Astrocyte of the cerebellum (primary cell): ENCODE measurements around the gene WIPI1.

Experiments
- DNase-seq: peaks from one replicate; pipeline ENCODE4 v3.0.0-alpha.2; 2011; ENCODE audit warnings: low read depth
- H3K4me3 ChIP-seq: 2 replicates; pipeline ENCODE4 v1.5.1; 2011; ENCODE audit warnings: mild to moderate bottlenecking, low read depth, low read length, moderate library complexity
- in situ Hi-C: cut with HindIII; loops from 2 replicates; pipeline ENCODE4 v1.10.0; 2017; ENCODE audit warnings: low sequenced_read_pairs
- TF ChIP-seq, protein P1 (sequence below): IDR thresholded peaks from 2 replicates; pipeline ENCODE4 v1.5.1; 2012; ENCODE audit warnings: low read length, low read depth, moderate library complexity, mild to moderate bottlenecking; ENCODE audit errors: missing control alignments

WIPI1 gene

DNA sequence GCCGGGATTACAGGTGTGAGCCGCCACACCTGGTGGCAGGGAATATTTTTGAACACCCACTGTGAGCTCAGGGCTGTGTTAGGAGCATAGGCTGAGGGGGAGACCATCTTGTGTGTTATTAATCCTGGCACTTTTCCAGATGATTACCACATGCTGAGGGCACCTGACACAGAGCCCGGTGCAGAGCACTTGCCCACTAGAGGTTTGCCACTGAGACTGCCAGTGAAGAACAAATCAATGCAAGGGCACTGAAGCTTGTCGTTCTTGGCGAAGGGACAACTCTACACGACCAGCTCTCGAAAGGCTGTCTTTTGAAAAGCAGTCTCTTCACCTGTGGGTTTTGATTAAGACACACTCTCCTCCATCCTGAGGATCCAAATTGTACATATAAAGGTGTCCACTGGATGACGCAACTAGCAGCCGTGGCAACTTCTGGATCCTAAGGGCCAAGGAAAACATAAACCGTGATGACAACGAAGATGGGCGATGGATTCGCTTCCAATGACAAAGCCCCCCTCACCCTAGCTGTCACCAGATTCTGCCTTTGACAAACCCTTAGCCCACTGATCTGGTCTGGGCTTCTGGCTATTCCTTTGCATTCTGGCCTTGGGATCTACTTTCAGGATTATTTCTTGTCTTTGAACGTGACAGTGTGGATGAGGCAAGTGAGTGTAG is 28.7 kb downstream of the WIPI1 start:
- TF ChIP-seq, protein P1, sequence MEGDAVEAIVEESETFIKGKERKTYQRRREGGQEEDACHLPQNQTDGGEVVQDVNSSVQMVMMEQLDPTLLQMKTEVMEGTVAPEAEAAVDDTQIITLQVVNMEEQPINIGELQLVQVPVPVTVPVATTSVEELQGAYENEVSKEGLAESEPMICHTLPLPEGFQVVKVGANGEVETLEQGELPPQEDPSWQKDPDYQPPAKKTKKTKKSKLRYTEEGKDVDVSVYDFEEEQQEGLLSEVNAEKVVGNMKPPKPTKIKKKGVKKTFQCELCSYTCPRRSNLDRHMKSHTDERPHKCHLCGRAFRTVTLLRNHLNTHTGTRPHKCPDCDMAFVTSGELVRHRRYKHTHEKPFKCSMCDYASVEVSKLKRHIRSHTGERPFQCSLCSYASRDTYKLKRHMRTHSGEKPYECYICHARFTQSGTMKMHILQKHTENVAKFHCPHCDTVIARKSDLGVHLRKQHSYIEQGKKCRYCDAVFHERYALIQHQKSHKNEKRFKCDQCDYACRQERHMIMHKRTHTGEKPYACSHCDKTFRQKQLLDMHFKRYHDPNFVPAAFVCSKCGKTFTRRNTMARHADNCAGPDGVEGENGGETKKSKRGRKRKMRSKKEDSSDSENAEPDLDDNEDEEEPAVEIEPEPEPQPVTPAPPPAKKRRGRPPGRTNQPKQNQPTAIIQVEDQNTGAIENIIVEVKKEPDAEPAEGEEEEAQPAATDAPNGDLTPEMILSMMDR = no peak
- DNase-seq = no peak
- in situ Hi-C loops = loop anchor here (25.0 kb wide), 1 partner anchor 166 kb away; no protein-coding TSS in a partner anchor
- no peak overlapping the region for H3K4me3 ChIP-seq

DNA sequence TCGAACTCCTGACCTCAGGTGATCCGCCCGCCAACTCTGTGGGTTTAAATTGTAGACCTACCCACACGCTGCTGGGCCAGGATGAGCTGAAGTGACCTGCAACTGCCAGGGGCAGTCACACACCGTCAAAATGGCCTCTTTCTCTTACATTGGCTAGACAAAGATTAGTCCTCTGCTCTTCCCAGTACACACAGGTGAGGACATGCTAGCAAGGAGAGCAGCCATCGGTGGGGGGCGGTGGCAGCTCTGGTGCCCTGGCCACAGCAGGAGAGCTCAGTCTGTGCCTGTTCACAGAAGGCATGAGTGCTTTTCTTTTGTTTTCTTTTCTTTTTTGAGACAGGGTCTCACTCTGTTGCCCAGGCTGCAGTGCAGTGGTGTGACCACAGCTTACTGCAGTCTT is 29.7 kb downstream of the WIPI1 start:
- TF ChIP-seq, protein P1 = no peak
- in situ Hi-C loops = loop anchor here (25.0 kb wide), 1 partner anchor 165 kb away; no protein-coding TSS in a partner anchor

DNA sequence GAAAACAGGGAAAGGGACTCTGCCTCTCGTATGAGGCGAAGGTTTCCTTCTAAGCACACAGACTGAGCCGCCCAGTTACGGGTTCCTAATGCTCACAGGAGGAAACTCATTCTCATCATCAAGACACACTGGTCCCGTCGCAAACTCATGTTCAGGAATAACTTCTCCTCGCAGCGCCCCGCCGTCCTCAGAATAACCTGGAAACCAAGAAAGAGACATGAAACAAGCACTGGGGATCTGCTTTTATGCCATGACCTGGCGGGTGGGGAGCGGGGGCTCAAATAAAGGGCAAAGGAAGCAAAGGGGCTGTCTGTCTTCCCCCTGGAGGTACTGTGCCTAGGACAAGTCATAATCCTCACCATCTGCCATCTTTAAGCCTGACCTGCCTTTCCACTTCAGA is 31.3 kb downstream of the WIPI1 start:
- DNase-seq = no peak
- in situ Hi-C loops = loop anchor here (25.0 kb wide), 1 partner anchor 164 kb away; no protein-coding TSS in a partner anchor
- no peak overlapping the region for H3K4me3 ChIP-seq
- TF ChIP-seq, protein P1 = no peak

More for the DNA sequence above, 29.7 kb downstream of the WIPI1 start:
- H3K4me3 ChIP-seq = no peak overlapping the region
- DNase-seq = no peak

DNA sequence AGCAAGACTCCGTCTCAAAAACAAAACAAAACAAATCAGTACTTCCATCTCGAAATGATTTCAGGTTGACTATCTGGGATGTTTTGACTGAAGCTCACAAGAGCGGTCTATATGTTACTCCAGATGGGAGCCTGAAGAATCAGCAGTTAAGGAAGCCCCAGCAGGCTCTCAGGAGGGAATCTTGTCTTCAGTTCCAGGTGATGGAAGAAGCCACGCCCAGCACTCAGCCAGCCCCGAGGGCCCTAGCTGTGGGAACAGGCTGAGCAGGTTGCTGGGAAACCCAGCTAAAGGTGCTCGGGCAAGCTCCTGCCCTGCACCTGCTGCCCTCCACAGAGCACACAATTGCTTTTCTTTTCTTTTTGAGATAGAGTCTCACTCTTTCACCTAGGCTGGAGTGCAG is 32.4 kb downstream of the WIPI1 start:
- no peak overlapping the region for H3K4me3 ChIP-seq
- TF ChIP-seq, protein P1 = no peak
- DNase-seq = no peak
- in situ Hi-C loops = loop anchor here (25.0 kb wide), 1 partner anchor 163 kb away; no protein-coding TSS in a partner anchor

DNA sequence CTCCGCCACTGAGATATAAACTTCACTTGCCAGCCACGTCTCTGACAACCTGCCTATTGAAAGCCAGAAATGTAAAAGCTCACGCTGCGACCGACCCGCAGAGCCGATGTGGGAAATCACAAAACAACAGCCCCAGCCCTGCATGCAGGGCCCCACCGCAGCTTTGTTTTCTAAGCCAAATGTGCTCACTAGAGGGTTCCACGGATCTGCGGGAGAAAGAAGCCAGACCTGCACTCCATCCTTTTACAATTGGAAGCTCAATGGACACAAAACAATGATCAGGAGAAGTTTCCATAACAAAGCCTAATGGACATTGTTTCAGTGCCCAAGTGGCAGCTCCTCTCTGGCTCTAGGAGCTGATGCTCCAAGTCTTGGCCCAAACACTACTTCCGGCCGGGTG is 33.1 kb downstream of the WIPI1 start:
- in situ Hi-C loops = no loop called here
- no peak for DNase-seq
- no peak overlapping the region for H3K4me3 ChIP-seq
- TF ChIP-seq, protein P1 = no peak

DNA sequence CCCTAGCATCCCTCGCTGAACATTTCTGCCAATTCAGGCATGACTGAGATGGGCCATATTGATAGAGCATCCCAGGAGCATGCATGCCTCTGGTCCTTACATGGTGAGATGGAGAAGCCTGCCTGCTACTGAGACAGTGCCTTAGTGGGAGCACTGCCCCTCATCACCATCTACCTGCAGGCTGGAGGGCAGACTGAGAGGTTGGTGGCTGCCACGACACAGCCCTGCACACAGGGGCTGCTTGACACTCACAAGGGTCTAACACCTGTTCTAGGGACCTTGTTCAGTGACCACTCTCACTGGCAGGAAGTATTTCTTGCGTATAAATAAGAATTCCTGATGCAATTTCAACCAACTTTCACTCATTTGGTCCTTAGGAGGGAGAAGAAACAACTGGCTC is 34.0 kb downstream of the WIPI1 start:
- in situ Hi-C loops = no loop called here
- TF ChIP-seq, protein P1 = no peak
- no peak for DNase-seq
- no peak overlapping the region for H3K4me3 ChIP-seq
